OCI-M2 (cell line): ENCODE results near the gene POGLUT2.
A peak's percentile ranks its signal among the peaks of the same experiment; 100 is the strongest.

ENCODE experiments used
- DNase-seq: peaks from one replicate; lab custom pipeline; 2025; ENCODE audit not compliant: unreplicated experiment; lab: John Stamatoyannopoulos, UW

POGLUT2 gene

DNA sequence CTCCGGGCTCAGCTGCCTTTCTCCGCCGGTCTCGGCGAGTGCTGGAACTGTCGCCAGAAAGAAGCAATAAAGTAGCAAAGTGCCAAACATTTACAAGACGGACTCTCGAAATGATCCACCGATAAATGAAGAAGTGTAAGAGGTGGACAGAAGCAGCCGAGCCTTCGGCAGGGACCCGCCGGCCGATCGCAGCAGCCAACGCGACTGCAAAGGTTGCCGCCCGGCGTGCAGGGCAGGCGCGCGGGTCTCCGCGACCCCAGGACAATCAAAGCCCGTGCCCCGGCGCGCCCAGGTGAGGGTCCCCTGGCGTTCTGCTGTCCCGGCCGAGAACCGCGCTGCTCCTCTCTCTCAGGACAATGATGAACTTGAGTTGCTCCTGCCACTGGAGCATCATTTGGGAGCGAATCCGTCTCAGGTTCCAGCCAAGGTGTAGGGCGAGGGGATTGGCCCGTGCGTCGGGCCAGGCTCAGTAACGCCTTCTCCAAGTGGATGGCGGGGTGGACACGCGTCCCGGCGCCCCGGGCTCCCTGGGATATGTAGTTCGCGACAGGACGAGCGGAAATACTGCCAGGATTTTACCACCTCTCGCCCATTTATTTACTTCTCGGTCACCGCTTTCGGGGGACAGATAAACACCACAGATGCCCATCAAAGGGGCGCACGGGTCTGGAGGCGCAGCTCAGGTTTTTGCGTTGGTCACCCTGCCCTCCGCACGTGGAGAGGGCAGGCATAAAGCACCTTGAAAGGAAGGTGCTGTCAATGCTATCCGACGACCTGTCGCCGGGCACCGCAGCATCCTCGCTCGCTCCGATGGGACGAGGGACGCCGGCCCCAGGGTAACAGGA lies at the start of gene POGLUT2, which contains the start of gene BIVM:
POGLUT2 (minus strand) TSS at position 396 of the 845 bp plus-strand sequence; CDS start at position 90, 306 bp downstream.
BIVM (plus strand) TSS at position 539 of the 845 bp plus-strand sequence. CDS start 8,149 bp downstream, outside the sequence.
- DNase-seq: peak; percentile 20

DNA sequence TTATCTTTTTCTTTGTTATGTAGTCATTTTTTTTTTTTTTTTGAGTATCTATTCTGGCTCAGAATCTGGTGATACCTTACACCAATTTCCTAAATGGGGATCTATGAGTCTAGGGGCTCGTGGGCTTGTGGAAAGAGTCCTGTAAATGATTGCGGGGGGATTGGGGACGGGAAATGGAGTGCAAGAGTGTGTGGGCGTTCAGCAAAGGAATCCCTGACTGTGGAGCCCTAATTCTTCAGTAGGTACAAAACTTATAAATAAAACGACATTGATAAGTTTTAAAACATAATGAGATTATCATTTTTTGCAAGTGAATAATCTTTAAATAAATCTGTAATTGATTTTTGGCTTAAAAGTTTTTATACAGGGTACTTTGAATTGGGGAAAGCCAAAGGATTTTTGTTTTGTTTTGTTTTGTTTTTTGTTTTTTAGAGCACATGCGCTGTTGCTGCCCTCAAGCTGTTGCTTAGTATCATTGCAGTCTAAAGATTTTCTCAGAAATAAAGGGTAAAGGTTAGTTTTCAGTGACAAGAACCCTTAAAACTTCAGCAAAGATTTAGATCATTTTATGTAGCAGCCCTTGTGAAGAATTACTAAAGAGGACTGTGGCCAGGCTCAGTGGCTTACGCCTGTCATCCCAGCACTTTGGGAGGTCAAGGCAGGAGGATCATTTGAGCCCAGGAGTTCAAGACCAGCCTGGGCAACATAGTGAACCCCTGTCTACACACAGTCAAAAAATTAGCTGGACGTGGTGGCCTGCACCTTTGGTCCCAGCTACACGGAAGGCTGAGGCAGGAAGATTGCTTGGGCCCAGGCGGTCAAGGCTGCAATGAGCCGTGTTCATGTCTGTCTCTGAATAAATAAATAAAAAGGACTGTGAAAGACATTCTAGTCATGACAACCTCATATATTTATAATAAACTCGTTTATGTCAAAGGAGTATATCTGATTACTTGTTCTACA lies 48.8 kb upstream of the POGLUT2 start:
- no peak for DNase-seq

DNA sequence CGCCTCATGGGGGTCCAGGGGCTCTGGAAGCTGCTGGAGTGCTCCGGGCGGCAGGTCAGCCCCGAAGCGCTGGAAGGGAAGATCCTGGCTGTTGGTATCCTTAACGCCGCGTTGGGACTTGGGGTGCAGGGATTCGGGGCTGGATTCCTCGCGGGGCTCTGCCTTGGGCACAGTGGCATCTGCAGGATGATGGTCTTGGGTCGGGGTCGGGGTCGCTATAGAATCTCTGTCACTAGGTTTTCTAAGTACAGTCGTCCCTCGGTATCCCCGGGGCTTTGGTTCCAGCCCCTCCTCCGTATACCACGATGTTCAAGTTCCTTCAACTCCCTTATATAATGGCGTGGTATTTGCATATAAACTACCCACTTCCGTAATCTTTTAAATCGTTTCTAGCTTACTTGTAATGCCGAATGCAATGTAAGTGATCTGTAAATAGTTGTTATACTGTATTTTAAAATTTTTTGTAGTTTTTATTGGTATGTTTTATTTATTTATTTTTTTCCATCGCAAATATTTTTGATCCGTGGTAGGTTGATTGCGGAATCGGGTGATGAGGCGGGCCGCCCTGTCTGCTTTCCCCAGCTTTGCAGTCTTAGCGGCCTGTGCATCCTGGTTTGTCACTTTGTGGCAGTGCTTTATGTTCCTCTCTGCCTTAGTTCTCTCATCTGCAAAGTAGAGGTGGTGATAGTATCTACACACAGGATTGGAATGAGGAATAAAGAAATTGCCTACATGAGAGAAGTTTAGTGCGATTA lies 47.7 kb upstream of the POGLUT2 start:
- DNase-seq: no peak

DNA sequence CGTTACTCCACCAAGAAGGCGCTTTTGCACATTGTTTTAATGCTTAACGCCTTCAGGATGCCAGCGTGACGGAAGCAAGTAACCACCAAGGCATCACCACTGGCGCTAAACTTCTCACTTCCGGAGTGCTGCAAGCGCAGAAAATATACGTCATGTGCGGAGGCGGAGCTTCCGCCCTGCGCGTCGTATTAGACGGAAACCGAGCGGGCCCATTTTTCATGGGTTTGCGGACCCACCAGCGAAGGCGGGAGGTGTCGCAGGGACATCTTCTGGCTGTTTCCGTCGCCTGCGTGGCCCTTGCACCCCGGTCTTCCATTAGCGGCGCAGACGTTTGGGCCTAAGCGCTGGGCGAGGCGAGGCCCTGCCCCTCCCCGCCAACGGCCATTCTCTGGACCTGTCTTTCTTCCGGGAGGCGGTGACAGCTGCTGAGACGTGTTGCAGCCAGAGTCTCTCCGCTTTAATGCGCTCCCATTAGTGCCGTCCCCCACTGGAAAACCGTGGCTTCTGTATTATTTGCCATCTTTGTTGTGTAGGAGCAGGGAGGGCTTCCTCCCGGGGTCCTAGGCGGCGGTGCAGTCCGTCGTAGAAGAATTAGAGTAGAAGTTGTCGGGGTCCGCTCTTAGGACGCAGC lies 47.0 kb upstream of the POGLUT2 start, which contains the start of gene ERCC5:
ERCC5 (plus strand) TSS at position 403 of the 631 bp plus-strand sequence. CDS start 235 bp downstream, outside the sequence.
- peak; percentile 71 for DNase-seq

DNA sequence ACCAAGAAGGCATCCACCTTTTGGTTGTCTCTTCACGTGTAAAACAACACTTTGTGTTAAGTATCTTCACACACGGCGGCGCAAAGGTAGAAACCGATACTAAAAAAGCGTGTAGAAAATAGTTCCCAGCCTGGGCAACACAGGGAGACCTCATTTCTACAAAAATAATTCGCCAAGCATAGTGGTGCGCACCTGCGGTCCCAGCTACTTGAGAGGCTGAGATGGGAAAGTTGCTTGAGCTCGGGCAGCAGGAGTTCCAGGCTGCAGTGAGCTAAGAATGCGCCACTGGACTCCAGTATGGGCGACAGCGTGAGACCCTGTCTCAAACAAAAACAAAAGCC lies 46.5 kb upstream of the POGLUT2 start:
- no peak for DNase-seq

DNA sequence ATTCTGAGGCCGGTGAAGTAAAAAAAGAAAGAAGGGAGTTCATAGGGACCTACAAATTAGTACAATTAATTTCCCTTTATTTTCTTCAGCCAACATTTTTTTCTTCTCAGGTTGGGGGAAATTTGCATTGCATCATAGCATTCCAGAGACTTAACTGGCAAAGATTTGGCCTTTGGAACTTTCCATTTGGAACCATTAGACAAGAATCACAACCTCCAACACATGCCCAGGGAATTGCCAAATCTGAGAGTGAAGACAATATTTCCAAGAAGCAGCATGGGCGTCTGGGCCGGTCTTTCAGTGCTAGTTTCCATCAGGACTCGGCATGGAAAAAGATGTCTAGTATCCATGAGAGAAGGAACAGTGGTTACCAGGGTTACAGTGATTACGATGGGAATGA lies 40.7 kb upstream of the POGLUT2 start:
- DNase-seq: no peak

DNA sequence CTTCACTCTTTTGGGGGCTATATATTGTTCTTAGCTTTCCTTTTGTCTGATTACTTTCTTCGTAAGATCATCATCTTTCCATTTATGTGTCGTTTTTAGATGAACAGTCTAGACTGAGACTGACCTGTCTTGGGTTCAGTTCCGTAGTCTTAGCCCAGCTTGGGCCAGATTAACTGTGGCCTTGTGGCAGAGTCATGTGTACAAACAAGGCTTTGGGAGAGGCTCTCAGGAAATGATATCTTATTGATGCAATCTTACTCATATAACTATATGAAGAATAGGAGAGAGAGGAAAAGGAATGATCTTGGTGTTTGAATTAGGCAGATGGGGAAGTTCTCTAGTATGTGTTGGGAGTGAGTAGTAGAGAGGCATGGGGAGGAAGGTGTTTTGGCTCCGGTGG lies 40.2 kb upstream of the POGLUT2 start:
- no peak for DNase-seq

DNA sequence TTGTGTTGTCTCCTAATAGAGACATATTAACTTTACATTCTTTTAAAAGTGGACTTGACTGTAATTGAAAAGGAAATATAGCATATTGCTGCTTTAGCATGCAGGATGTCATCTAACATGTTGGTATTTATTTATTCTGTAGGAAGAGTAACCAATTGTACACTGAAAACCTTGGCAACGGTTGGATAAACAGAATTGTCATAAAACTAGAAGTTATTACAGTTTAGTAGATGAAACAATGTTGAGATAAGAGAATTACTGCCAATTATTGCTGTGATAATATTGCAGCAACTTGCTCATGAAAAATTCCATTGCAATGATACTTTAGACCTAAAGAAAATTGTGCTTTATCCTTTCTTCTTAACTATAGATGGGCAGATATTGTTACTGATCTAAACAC lies 39.5 kb upstream of the POGLUT2 start:
- DNase-seq: no peak

DNA sequence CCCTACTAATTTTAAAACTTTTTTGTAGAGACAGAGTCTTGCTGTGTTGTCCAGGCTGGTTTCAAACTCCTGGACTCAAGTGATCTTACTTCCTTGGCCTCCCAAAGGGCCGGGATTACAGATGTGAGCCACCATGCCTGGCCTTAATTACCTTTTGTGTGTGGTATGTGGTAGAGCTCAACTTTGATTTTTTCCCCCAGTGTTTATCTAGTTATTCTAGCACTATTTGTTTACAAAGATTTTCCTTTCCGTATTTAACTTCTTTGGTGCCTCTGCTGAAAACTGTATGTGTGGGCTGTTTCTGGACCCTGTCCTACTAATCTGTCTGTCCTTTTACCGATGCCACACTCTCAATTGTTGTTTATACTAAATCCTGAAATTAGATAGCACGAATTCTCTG lies 37.7 kb upstream of the POGLUT2 start:
- DNase-seq: no peak

DNA sequence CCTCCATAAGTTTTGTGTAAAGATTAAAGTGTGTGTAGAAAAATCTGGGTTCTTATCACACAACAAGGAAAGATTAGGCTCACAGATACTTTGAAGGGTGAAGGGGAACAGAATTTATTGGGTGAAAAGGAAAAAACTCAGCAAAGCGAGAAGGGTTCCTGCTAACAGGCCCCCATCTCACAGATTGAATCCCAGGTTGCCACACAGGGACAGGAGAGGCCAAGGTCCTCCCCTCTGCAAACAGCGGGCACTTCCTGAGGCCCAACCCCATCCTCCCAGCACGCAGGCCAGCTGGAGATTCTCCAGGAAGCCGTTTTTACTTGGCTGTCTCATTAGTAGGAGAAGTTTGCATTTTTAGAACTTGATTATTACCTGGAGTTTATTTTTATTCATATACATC lies 31.9 kb upstream of the POGLUT2 start:
- DNase-seq: no peak

DNA sequence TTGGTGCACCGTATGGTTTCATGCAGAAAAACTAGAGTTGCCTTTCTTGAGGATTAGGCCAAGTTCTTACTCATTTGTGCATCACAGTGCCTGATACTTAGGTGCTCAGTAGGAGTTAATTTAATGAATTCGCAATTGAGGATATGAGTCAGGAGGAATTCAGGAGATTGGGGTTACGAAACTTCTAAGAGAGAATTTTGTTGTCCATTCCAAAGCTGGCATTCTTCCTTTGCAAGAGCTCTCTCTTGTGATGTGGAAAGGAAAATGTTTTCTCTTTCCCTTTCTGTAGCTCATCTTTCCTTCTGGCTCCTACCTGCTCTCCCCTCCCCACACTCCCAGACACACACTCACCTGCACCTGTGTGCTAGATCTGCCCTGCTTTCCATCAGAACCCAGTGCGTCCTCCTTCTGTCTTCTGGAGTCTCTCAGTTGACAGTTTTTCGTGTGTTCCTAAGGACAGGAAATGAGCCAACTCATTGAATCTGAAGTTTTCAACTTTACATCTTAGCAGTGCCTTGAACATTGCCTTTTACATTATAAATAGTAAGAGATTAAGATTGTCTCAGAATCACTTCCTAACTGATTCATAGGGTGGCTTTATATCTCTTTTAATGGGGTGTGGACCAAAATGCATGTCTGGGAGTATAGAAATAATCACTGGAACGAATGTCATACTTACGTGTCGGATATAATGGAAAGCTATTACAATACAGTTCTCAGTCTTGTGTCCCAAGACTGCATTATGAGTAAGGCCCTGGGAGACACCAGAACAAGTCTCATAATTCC lies 27.3 kb upstream of the POGLUT2 start:
- no peak for DNase-seq

DNA sequence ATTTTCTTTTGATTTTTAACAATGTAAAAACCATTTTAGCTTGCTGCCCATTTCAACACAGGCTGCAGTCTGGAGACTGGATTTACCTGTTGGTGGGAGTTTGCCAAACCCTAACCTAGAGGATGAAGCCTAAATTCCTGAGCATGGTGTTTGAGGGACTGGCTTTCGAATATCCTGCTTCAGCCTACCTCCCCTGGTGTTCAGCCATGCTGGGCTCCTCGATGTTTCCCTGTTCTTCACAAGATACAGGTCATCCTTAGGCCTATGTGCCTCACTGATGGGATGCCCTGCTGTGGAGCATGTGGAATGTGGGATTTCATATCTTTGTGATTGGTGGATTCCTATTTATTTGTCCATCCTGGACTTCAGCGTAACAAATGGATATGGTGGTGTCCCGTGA lies 26.6 kb upstream of the POGLUT2 start:
- no peak for DNase-seq

DNA sequence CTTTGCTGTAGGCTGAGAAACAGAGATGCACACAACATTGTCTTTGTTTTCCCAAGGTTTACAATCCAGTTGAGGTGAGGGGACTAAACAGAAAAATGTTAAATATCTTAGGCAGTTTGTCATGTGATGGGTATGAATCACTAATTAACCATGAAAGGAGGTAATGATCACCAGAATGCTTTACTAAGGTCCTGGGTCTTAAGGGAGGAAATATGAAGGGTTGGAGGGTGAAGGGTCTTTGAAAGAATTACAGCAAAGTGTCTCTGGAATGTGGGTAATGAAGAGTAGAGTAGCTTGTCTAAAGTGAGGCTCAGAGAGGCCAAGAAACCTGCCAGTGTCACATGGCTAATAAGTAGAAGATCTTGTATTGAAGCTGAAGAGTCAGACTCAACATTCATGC lies 19.1 kb upstream of the POGLUT2 start:
- DNase-seq: no peak

DNA sequence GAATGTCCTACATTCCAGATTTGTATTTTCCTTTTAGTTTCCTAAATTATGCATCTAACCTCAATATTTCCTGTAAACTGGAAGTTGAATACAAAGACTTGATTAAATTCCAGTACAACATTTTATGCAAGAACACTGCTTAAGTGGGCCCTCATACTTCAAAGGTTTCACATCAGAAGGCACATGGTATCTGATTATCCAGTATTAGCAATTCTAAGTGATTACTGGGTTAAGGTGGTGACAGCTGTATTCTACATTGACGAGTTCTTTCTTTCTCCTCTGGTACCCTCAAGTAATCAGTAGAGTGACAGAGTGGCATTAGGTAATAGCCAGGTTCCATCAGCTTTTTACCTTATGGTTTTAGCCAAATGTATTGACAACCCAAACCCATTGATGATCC lies 18.5 kb upstream of the POGLUT2 start:
- no peak for DNase-seq

DNA sequence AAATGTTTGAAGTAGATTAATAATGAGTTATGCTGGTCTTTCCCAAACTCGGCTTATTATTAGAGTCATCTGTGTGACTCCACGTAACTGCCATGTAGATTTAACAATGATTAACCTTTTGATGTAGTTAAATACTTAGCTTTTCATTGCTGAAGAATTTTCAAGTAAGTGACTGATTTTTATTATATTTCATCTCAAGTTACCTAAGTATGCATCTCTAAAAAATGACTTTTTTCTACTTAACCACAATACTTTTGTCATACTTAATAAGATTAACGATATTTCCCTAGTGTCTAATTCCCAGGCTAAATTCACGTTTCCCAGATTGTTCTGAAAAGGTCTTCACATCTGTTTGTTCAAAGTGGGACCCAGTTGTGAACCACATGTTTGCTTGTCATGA lies 17.9 kb upstream of the POGLUT2 start:
- DNase-seq: no peak

DNA sequence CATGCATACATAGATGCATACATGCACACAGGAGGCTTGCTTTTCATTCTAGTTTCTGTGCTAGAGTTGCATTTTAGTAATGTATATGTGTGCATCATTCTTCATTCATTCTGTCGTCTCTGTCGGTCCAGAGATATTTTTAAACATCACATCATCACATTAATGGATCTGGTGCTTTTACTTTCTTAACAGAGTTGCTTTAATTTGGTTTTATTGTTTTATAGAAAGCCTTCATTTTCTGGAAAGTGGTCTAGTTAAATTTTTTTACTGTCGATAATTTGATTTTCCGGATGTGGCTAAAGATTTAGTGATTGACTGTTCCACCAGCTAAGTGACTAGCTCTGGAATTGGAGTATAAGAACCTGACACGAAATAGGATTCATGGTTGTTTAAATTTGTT lies 17.0 kb upstream of the POGLUT2 start:
- DNase-seq: no peak

DNA sequence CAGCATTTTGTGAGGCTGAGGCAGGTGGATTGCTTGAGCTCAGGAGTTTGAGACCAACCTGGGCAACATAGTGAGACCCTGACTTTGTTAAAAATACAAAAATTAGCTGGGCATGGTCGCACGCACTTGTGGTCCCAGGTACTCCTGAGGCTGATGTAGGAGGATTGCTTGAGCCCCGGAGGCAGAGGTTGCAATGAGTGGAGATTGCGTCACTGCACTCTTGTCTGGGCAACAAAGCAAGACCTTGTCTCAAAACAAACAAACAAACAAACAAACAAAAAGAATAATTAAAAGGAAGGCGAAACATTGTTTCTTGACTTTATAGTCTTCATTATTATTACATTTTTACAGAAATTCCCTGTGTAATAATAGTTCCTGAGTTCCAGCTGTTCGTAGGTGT lies 16.0 kb upstream of the POGLUT2 start:
- no peak for DNase-seq

DNA sequence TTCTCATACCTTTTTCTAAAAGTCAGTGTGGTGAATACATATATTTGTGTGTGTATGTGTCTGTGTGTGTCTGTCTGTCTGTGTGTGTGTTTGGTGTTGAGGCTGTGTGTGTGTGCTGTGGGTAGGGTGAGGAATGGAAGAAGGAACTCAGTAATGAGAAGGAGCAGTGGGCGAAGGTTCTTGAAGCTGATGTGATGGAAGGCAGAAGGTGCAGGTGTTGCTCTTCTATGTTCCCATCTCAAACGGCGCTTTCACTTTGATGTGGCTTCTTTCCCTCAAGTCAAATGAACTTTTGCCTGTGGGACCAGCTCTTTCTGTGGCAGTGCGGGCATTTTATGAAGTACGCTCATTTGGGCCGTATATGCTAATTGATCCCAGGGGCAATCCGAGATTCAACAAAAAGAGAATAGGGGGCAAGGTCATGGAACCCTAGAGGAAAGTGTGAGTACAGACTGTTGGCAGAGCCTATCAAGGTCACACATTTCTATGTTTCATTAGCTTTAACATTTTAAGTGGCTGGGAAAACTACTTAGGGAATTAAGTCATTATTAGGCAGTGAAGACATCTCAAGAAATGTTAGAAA lies 15.3 kb upstream of the POGLUT2 start:
- no peak for DNase-seq

DNA sequence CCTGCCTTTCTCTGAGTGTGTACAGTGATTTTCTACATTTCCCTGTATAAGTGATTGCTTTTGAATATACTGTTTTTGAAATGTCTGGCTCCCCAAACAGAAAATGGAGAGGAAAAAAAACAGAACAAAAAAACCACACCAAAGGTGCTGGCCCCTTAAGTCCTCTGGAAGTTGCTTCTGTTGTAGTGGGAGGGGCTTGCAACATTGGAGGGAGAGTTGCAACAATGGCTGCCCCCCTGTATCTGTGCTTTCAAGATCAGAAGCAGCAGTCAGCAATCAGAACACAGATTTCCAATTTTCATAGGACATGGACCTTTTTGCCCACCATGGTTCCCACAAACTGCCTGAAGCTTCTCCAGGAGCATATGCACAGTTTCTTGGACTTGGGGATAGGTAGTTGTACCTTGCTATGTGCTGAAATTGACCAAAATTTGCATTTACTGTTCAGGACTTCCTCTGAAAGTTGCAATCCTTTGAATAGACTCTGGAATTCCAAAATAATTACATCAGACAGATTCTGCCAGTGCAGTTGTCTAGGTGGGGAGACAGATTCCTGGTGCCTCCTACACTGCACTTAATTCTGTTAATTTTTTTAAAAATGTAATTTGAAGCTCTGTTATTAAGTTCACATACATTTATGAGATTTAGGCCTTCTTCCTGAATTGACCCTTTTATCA lies 14.0 kb upstream of the POGLUT2 start:
- DNase-seq: no peak
